H9 (cell line): Measurements from ENCODE around the gene KIF6. TPM values are rescaled to one million over a fixed set of nuclear protein-coding genes. Genes with fewer than 3 reads are reported as not detected.

Experiments used
- DNase-seq: peaks from one replicate; pipeline ENCODE4 v3.0.0-alpha.2; 2017
- H2AFZ ChIP-seq: one replicate; pipeline ENCODE4 v1.6.1; 2013; ENCODE audit warnings: mild to moderate bottlenecking, low read length, control low read depth, moderate library complexity
- H2AK5ac ChIP-seq: 2 replicates; pipeline ENCODE4 v1.6.1; 2013; ENCODE audit warnings: low read length, control low read depth, mixed read lengths; ENCODE audit not compliant: insufficient read length
- H2BK120ac ChIP-seq: one replicate; pipeline ENCODE4 v1.6.1; 2013; ENCODE audit warnings: low read depth, mild to moderate bottlenecking, low read length, control low read depth, inconsistent platforms; ENCODE audit not compliant: poor library complexity, severe bottlenecking
- H2BK12ac ChIP-seq: 2 replicates; pipeline ENCODE4 v1.6.1; 2013; ENCODE audit warnings: low read length, control low read depth, mixed read lengths, low read depth; ENCODE audit not compliant: insufficient read length
- H2BK15ac ChIP-seq: 2 replicates; pipeline ENCODE4 v1.6.1; 2013; ENCODE audit warnings: low read depth, low read length, control low read depth
- H2BK20ac ChIP-seq: one replicate; pipeline ENCODE4 v1.6.1; 2013; ENCODE audit warnings: low read depth, mild to moderate bottlenecking, low read length, control low read depth, inconsistent platforms; ENCODE audit not compliant: poor library complexity, severe bottlenecking
- H2BK5ac ChIP-seq: 2 replicates; pipeline ENCODE4 v1.6.1; 2013; ENCODE audit warnings: low read length, control low read depth, mixed read lengths; ENCODE audit not compliant: insufficient read length
- H3K14ac ChIP-seq: 2 replicates; pipeline ENCODE4 v1.6.1; 2013; ENCODE audit warnings: low read length, control low read depth; ENCODE audit not compliant: insufficient read depth
- H3K18ac ChIP-seq: 2 replicates; pipeline ENCODE4 v1.6.1; 2013; ENCODE audit warnings: low read depth, mild to moderate bottlenecking, mixed read lengths, low read length, control low read depth; ENCODE audit not compliant: insufficient read length
- H3K23ac ChIP-seq: 2 replicates; pipeline ENCODE4 v1.6.1; 2013; ENCODE audit warnings: low read length, control low read depth, mixed read lengths, low read depth; ENCODE audit not compliant: insufficient read length
- H3K23me2 ChIP-seq: 2 replicates; pipeline ENCODE4 v1.6.1; 2013; ENCODE audit warnings: low read depth, mild to moderate bottlenecking, mixed read lengths, low read length, control low read depth; ENCODE audit not compliant: insufficient read length, poor library complexity, severe bottlenecking
- H3K27ac ChIP-seq: 2 replicates; pipeline ENCODE4 v1.5.1; 2013; ENCODE audit warnings: low read length, control low read depth, mixed read lengths, low read depth; ENCODE audit not compliant: insufficient read length
- H3K27me3 ChIP-seq: 2 replicates; pipeline ENCODE4 v1.6.1; 2013; ENCODE audit warnings: low read length, control low read depth, inconsistent platforms; ENCODE audit not compliant: insufficient read depth
- H3K4ac ChIP-seq: 2 replicates; pipeline ENCODE4 v1.6.1; 2013; ENCODE audit warnings: low read depth, mild to moderate bottlenecking, control low read depth, inconsistent platforms, low read length, moderate library complexity
- H3K4me1 ChIP-seq: 2 replicates; pipeline ENCODE4 v1.6.1; 2013; ENCODE audit warnings: low read length, control low read depth, inconsistent platforms; ENCODE audit not compliant: insufficient read depth
- H3K4me2 ChIP-seq: 2 replicates; pipeline ENCODE4 v1.6.1; 2013; ENCODE audit warnings: low read length, control low read depth, mixed read lengths; ENCODE audit not compliant: insufficient read length, insufficient read depth
- H3K56ac ChIP-seq: 2 replicates; pipeline ENCODE4 v1.6.1; 2013; ENCODE audit warnings: low read depth, mild to moderate bottlenecking, mixed read lengths, low read length, control low read depth; ENCODE audit not compliant: insufficient read length
- H3K79me1 ChIP-seq: 2 replicates; pipeline ENCODE4 v1.6.1; 2013; ENCODE audit warnings: low read depth, mild to moderate bottlenecking, moderate library complexity, low read length, control low read depth, inconsistent platforms; ENCODE audit not compliant: insufficient read depth, poor library complexity, severe bottlenecking
- H3K79me2 ChIP-seq: 2 replicates; pipeline ENCODE4 v1.6.1; 2013; ENCODE audit warnings: low read length, control low read depth, inconsistent platforms; ENCODE audit not compliant: insufficient read depth
- H3K9ac ChIP-seq: 2 replicates; pipeline ENCODE4 v1.6.1; 2013; ENCODE audit warnings: low read length, control low read depth, mixed read lengths; ENCODE audit not compliant: insufficient read length; ENCODE audit errors: extremely low read depth
- H3K9me3 ChIP-seq: one replicate; pipeline ENCODE4 v1.6.1; 2013; ENCODE audit warnings: low read depth, low read length, inconsistent platforms; ENCODE audit not compliant: control insufficient read depth
- H3T11ph ChIP-seq: one replicate; pipeline ENCODE4 v1.6.1; 2013; ENCODE audit warnings: mild to moderate bottlenecking, low read length, control low read depth, inconsistent platforms
- H4K20me1 ChIP-seq: one replicate; pipeline ENCODE4 v1.6.1; 2013; ENCODE audit not compliant: control insufficient read depth, insufficient read length, insufficient read depth
- H4K5ac ChIP-seq: 2 replicates; pipeline ENCODE4 v1.6.1; 2013; ENCODE audit warnings: low read depth, mild to moderate bottlenecking, mixed read lengths, low read length, control low read depth; ENCODE audit not compliant: insufficient read length
- H4K8ac ChIP-seq: replicated peaks from 2 replicates; pipeline ENCODE4 v1.6.1; 2013; ENCODE audit warnings: low read length, control low read depth, mixed read lengths, low read depth; ENCODE audit not compliant: insufficient read length
- H4K91ac ChIP-seq: 2 replicates; pipeline ENCODE4 v1.6.1; 2013; ENCODE audit warnings: low read depth, mild to moderate bottlenecking, moderate library complexity, mixed read lengths, low read length, control low read depth; ENCODE audit not compliant: insufficient read length
- H3K27ac Mint-ChIP-seq, 3 experiments: 2 replicates in 2 of 3; 3 replicates in 1 of 3; pipeline ENCODE4 v1.8.0; 2020 to 2021; ENCODE audit warnings: mixed read lengths in 3 of 3, mild to moderate bottlenecking in 1 of 3, moderate library complexity in 1 of 3
- H3K27me3 Mint-ChIP-seq: 2 replicates; pipeline ENCODE4 v1.8.0; 2021; ENCODE audit warnings: low read depth, mild to moderate bottlenecking, moderate library complexity, mixed read lengths
- H3K36me3 Mint-ChIP-seq, 3 experiments: 2 replicates in 2 of 3; 3 replicates in 1 of 3; pipeline ENCODE4 v1.8.0; 2020 to 2021; ENCODE audit warnings: low read depth in 3 of 3, mixed read lengths in 3 of 3; ENCODE audit not compliant: insufficient read depth in 1 of 3
- H3K4me1 Mint-ChIP-seq, 2 experiments: 2 replicates each; pipeline ENCODE4 v1.8.0; 2020; ENCODE audit warnings: mixed read lengths in 2 of 2
- H3K4me3 Mint-ChIP-seq, 2 experiments: 2 replicates in 1 of 2; 3 replicates in 1 of 2; pipeline ENCODE4 v1.8.0; 2020 to 2021; ENCODE audit warnings: mild to moderate bottlenecking in 2 of 2, mixed read lengths in 2 of 2, moderate library complexity in 1 of 2
- H3K9me3 Mint-ChIP-seq, 2 experiments: 2 replicates in 1 of 2; 3 replicates in 1 of 2; pipeline ENCODE4 v1.8.0; 2020; ENCODE audit warnings: mild to moderate bottlenecking in 2 of 2, mixed read lengths in 2 of 2, moderate library complexity in 1 of 2
- WGBS: extraction: QIAGEN DNeasy Blood & Tissue Kit; methylation state at CpG from one replicate; pipeline ENCODE4 v1.1.7; 2013; ENCODE audit warnings: missing lambda C conversion rate, low lambda C conversion rate, mixed read lengths; ENCODE audit not compliant: insufficient read length; ENCODE audit errors: extremely low coverage; 5-methylcytosine and 5-hydroxymethylcytosine counted together
- total RNA-seq: library from RNA; stranded (reverse); gene quantifications from 2 replicates; pipeline ENCODE4 v1.2.1, GENCODE V29; 2021
- TF ChIP-seq, protein P1 (sequence below): fragments of 200-600 bp; sonication (generic); conservative IDR thresholded peaks from 3 replicates; pipeline ENCODE4 v1.8.0; 2021; ENCODE audit warnings: antibody characterized with exemption, mild to moderate bottlenecking

KIF6 gene
- total RNA-seq, 1 experiment from 2014 or later, result 0.63 TPM

DNA sequence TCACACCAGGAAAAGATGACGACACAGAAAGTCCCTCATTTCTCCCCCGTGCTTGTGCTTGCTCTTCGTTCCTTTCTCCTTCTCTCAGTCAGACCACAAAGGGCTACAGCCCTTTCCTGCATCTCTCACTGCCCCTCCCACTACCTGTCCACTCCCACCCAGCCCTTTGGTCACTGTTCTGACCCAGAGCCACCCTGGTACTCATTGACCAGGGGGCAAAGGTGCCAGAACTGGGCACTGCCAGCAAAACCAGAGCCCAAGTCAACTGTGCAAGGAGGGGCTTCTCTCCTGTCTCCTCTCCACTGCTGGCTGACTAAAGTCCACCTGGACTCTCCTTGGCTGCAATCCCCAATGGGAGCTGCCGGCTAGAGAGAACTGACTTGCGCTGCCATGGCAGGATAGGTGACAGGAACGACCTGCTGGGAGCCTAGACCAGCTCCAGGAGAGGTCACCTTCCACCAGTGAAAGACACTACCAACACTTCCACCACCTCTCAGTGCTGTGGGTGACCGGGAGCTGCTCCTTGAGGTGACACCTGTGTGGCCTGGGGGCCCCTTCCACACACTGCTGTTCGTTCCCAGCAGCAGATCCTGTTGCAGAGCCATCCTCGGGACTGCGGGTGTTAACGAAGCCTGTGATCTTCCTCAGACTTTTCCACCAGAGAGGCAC, 443.8 kb downstream of the KIF6 start:
- no peak overlapping the region for H2BK20ac ChIP-seq
- H3K14ac ChIP-seq, result no peak overlapping the region
- Mint-ChIP-seq H3K36me3 (no peaks in the 10 kb centered on the region; a peak in 1 of 7 replicates), H3K27me3 (peaks cover 6% of the 10 kb centered on the region), H3K4me1 (peaks cover 22 to 25% of the 10 kb centered on the region in 2 experiments), H3K27ac (no peak overlapping the region), H3K9me3 (no peaks in the 10 kb centered on the region; a peak in 1 of 5 replicates), H3K4me3 (no peak overlapping the region)
- H3K23ac ChIP-seq, result no peak overlapping the region
- no peak overlapping the region for H4K5ac ChIP-seq
- H2BK12ac ChIP-seq, result no peak overlapping the region
- no peaks in the 10 kb centered on the region for H3K79me1 ChIP-seq
- H3K56ac ChIP-seq, result no peak overlapping the region
- no peak overlapping the region for H2AK5ac ChIP-seq
- no peak overlapping the region for H4K91ac ChIP-seq
- peak overlapping the region; percentile 11 for H3K18ac ChIP-seq
- no peaks in the 10 kb centered on the region for H3K27me3 ChIP-seq
- no peak overlapping the region for H4K8ac ChIP-seq
- no peak overlapping the region for H3K9ac ChIP-seq
- no peaks in the 10 kb centered on the region for H3K4me1 ChIP-seq
- WGBS, result no CpG with 5 or more reads among the region's 11 CpGs
- TF ChIP-seq, protein P1, sequence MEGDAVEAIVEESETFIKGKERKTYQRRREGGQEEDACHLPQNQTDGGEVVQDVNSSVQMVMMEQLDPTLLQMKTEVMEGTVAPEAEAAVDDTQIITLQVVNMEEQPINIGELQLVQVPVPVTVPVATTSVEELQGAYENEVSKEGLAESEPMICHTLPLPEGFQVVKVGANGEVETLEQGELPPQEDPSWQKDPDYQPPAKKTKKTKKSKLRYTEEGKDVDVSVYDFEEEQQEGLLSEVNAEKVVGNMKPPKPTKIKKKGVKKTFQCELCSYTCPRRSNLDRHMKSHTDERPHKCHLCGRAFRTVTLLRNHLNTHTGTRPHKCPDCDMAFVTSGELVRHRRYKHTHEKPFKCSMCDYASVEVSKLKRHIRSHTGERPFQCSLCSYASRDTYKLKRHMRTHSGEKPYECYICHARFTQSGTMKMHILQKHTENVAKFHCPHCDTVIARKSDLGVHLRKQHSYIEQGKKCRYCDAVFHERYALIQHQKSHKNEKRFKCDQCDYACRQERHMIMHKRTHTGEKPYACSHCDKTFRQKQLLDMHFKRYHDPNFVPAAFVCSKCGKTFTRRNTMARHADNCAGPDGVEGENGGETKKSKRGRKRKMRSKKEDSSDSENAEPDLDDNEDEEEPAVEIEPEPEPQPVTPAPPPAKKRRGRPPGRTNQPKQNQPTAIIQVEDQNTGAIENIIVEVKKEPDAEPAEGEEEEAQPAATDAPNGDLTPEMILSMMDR, result no peak
- DNase-seq, result no peak
- no peaks in the 10 kb centered on the region for H3K79me2 ChIP-seq
- H3T11ph ChIP-seq, result no peak overlapping the region
- no peak overlapping the region for H3K4me2 ChIP-seq
- no peak overlapping the region for H3K4ac ChIP-seq
- H3K9me3 ChIP-seq, result no peaks in the 10 kb centered on the region
- H4K20me1 ChIP-seq, result no peaks in the 10 kb centered on the region
- H2BK15ac ChIP-seq, result no peak overlapping the region
- H2AFZ ChIP-seq, result no peak overlapping the region
- H2BK5ac ChIP-seq, result no peak overlapping the region
- no peaks in the 10 kb centered on the region for H3K23me2 ChIP-seq
- no peak overlapping the region for H3K27ac ChIP-seq
- no peak overlapping the region for H2BK120ac ChIP-seq
